Measurements from ENCODE around the gene SMAD2.

The SMAD2 gene

GRCh38 chr18:47893939-47894699 is 36.3 kb downstream of the SMAD2 start:
- DNase-seq: no peak

GRCh38 chr18:47893047-47893446 is 37.4 kb downstream of the SMAD2 start:
- no peak for DNase-seq

- DNase-seq: no peak
These were observed 42.3 kb downstream of the SMAD2 start for GRCh38 chr18:47888156-47888555.

GRCh38 chr18:47887227-47887626 is 43.2 kb downstream of the SMAD2 start:
- no peak for DNase-seq

GRCh38 chr18:47883771-47884413 is 46.6 kb downstream of the SMAD2 start:
- no peak for DNase-seq

GRCh38 chr18:47882641-47883040 is 47.8 kb downstream of the SMAD2 start:
- DNase-seq: no peak

GRCh38 chr18:47881752-47882455 is 48.6 kb downstream of the SMAD2 start:
- DNase-seq: no peak

- no peak for DNase-seq
These were observed 49.4 kb downstream of the SMAD2 start for GRCh38 chr18:47881042-47881441.

- DNase-seq: no peak
These were observed 52.6 kb downstream of the SMAD2 start for GRCh38 chr18:47877892-47878291.

- DNase-seq: no peak
These were observed 53.6 kb downstream of the SMAD2 start for GRCh38 chr18:47876813-47877212.

GRCh38 chr18:47873625-47874024 is 56.8 kb downstream of the SMAD2 start:
- no peak for DNase-seq

- DNase-seq: no peak
These were observed 58.0 kb downstream of the SMAD2 start for GRCh38 chr18:47872426-47872825.

- DNase-seq: no peak
These were observed 59.2 kb downstream of the SMAD2 start for GRCh38 chr18:47871288-47871687.

GRCh38 chr18:47870605-47871004 is 59.9 kb downstream of the SMAD2 start:
- no peak for DNase-seq

- no peak for DNase-seq
These were observed 61.7 kb downstream of the SMAD2 start for GRCh38 chr18:47868744-47869143.

GRCh38 chr18:47865183-47865582 is 65.3 kb downstream of the SMAD2 start:
- DNase-seq: no peak

GRCh38 chr18:47863041-47863440 is 67.4 kb downstream of the SMAD2 start:
- no peak for DNase-seq

GRCh38 chr18:47858607-47859006 is 71.9 kb downstream of the SMAD2 start:
- DNase-seq: no peak

GRCh38 chr18:47847635-47848034 is 82.8 kb downstream of the SMAD2 start:
- DNase-seq: no peak

GRCh38 chr18:47846431-47846830 is 84.0 kb downstream of the SMAD2 start:
- no peak for DNase-seq

- DNase-seq: no peak
These were observed 85.5 kb downstream of the SMAD2 start for GRCh38 chr18:47844828-47845498.

- no peak for DNase-seq
These were observed 87.6 kb downstream of the SMAD2 start for GRCh38 chr18:47842836-47843235.

GRCh38 chr18:47838396-47838795 is 92.1 kb downstream of the SMAD2 start:
- no peak for DNase-seq

Data from SHP77 treated with DMSO at 0.1 percent for 48 hours (cell line).